Lower lobe of right lung (tissue), 2 donors: Measurements from ENCODE around the gene OPTC. TPM values are rescaled to one million over a fixed set of nuclear protein-coding genes. Genes with fewer than 3 reads are reported as not detected.

Source experiments
- ATAC-seq, 2 donors: fragments of 200-7000 bp; cut with Tn5 transposase; one replicate each; pipeline ENCODE4 v1.9.1; 2020 to 2022; ENCODE audit warnings: mild to moderate bottlenecking in 2 of 2, moderate library complexity in 2 of 2
- DNase-seq: peaks from one replicate; pipeline ENCODE4 v3.0.0-alpha.2; 2020
- H3K27ac ChIP-seq: fragments of 200-600 bp; one replicate; pipeline ENCODE4 v1.8.0; 2022
- H3K27me3 ChIP-seq: fragments of 200-600 bp; one replicate; pipeline ENCODE4 v1.8.0; 2022; ENCODE audit warnings: low read depth
- H3K36me3 ChIP-seq: fragments of 200-600 bp; one replicate; pipeline ENCODE4 v1.8.0; 2022; ENCODE audit warnings: mild to moderate bottlenecking
- H3K4me1 ChIP-seq: fragments of 200-600 bp; one replicate; pipeline ENCODE4 v1.8.0; 2022
- H3K4me3 ChIP-seq: fragments of 200-600 bp; one replicate; pipeline ENCODE4 v1.8.0; 2022; ENCODE audit warnings: mild to moderate bottlenecking
- H3K9me3 ChIP-seq: fragments of 200-600 bp; one replicate; pipeline ENCODE4 v1.8.0; 2022
- intact Hi-C: fragments of 100-400 bp; cut with DNase I; formaldehyde crosslinking; loops from one replicate; pipeline ENCODE4 v1.11.0; 2022
- total RNA-seq: library from RNA; stranded (reverse); fragmentation: NEBNext Ultra II Directional; extraction: Animal tissue kit (Norgen Biotek cat#: 25700); gene quantifications from one replicate; pipeline ENCODE4 v1.2.1, GENCODE V29; 2021
- TF ChIP-seq, protein P1 (sequence below): fragments of 200-600 bp; IDR thresholded peaks from one replicate; pipeline ENCODE4 v1.8.0; 2022; ENCODE audit warnings: antibody characterized with exemption, mild to moderate bottlenecking
- donor health status: DM: no; HTN: yes; CAD: no; lungs with severe emphysema.

The OPTC gene
- total RNA-seq, 1 donor from 2014 or later: not detected

DNA sequence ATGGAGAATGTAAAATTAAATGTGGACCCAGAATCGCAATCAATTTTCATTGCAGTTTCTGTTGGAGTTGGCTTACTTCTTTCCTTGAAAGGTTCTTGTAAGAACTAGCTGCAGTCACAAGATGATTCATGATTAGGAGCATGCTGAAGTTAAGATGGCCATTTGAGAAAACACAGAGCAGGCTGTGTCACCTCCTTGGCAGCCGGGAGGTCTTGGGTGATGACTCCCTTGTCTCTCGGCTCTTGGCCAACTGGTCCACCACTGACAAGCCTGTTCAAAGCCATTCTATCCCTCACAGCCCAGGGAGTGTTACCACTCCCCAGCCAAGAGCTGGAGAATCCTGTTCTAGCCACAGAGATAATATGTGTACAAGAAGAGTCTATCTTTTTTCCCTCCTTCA is 40.6 kb downstream of the OPTC start:
- Histone ChIP-seq H3K9me3 (no peaks in the 10 kb centered on the region), H3K4me3 (no peak overlapping the region), H3K4me1 (peaks cover 31% of the 10 kb centered on the region), H3K27me3 (no peaks in the 10 kb centered on the region), H3K27ac (peak overlapping the region; percentile 18), H3K36me3 (no peaks in the 10 kb centered on the region)
- intact Hi-C loops: no loop called here
- TF ChIP-seq, protein P1, sequence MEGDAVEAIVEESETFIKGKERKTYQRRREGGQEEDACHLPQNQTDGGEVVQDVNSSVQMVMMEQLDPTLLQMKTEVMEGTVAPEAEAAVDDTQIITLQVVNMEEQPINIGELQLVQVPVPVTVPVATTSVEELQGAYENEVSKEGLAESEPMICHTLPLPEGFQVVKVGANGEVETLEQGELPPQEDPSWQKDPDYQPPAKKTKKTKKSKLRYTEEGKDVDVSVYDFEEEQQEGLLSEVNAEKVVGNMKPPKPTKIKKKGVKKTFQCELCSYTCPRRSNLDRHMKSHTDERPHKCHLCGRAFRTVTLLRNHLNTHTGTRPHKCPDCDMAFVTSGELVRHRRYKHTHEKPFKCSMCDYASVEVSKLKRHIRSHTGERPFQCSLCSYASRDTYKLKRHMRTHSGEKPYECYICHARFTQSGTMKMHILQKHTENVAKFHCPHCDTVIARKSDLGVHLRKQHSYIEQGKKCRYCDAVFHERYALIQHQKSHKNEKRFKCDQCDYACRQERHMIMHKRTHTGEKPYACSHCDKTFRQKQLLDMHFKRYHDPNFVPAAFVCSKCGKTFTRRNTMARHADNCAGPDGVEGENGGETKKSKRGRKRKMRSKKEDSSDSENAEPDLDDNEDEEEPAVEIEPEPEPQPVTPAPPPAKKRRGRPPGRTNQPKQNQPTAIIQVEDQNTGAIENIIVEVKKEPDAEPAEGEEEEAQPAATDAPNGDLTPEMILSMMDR: no peak
- no peak for ATAC-seq
- DNase-seq: no peak

DNA sequence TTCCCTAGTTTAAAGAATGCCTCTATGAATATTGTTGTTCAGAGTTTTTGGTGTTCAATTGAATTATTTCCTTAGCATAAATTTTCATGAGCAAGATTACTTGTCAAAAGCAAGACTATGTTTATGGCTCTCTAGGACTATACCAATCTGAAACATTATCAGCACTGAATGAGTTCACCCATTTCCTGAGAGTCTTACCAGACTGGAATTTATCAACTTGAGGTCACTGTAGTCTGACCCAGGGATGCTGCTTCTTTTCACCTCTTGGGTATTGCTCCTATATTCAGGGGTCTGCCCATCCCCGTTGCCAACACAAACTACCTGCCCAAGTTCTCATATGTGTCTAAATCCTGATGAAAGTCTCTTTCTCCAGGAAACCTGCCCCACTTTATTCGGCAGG is 42.6 kb downstream of the OPTC start:
- H3K4me1 ChIP-seq: peaks cover 31% of the 10 kb centered on the region
- ATAC-seq (peak; percentile 56 to 64), DNase-seq (no peak)
- H3K9me3 ChIP-seq: no peaks in the 10 kb centered on the region
- no peak overlapping the region for H3K4me3 ChIP-seq
- TF ChIP-seq, protein P1: no peak
- no peaks in the 10 kb centered on the region for H3K27me3 ChIP-seq
- intact Hi-C loops: no loop called here
- H3K36me3 ChIP-seq: no peaks in the 10 kb centered on the region
- H3K27ac ChIP-seq: peak overlapping the region; percentile 51

DNA sequence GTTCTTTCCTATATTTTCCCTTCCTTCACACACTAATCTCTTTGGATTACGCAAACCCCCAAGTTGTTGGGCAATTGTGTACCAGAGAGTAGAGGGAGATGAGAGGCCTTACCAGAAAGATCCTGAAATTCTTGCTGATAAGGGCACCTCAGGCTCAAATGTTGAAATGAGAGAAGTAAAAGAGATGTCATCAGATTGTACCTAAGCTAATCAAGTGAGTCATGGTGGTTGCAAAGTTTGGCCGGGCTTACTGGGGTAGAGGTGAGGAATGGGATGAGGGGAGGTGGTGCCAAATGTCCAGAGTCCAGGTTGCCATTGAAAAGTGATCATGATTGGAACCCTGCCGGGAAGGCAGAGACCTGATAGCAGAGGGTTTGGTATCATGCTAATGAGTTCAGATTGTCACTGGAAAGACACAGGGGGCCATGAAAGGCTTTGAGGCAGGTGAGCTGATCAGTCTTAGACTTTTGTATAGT is 43.1 kb downstream of the OPTC start:
- intact Hi-C loops: no loop called here
- H3K4me3 ChIP-seq: no peak overlapping the region
- H3K4me1 ChIP-seq: peaks cover 31% of the 10 kb centered on the region
- ATAC-seq (peak; percentile 84 to 89), DNase-seq (peak; percentile 50)
- H3K27me3 ChIP-seq: no peaks in the 10 kb centered on the region
- no peaks in the 10 kb centered on the region for H3K9me3 ChIP-seq
- H3K36me3 ChIP-seq: no peaks in the 10 kb centered on the region
- TF ChIP-seq, protein P1: no peak
- H3K27ac ChIP-seq: peak overlapping the region; percentile 69

DNA sequence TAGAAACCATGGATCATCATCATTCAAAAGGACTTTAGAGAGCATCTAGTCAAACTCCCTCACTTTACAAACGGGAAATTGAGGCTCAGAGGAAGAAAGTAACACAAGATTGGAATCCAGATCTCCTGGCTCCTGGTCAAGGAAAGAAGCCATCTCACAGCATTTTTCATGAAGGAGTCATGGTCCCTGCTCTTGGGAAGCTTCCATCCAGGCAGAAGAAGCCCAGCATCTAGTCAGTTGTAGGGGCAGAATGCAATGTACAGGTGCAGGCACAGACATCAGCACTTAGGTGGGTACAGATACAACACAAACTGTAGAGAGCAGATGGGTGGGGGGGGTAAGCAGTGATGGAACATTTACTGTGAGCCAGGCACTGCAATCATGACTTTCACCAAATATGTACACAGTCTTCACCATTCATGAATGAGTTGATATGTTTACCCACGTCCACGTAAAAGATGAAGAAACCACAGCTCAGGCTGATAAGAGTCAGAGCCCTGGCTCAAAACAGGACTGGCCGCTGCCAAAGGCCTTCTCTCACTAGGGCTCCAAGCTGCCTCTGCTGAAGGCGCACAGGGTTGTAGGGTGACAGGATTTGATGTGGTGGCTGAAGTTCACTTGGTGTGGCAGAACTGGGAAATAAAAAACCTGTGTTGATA is 44.0 kb downstream of the OPTC start:
- H3K4me3 ChIP-seq: no peak overlapping the region
- ATAC-seq: peak; percentile 86
- H3K4me1 ChIP-seq: peaks cover 31% of the 10 kb centered on the region
- H3K27me3 ChIP-seq: no peaks in the 10 kb centered on the region
- TF ChIP-seq, protein P1: no peak
- peak; percentile 64 for DNase-seq
- no peaks in the 10 kb centered on the region for H3K36me3 ChIP-seq
- peak overlapping the region; percentile 69 for H3K27ac ChIP-seq
- no peaks in the 10 kb centered on the region for H3K9me3 ChIP-seq
- intact Hi-C loops: no loop called here

DNA sequence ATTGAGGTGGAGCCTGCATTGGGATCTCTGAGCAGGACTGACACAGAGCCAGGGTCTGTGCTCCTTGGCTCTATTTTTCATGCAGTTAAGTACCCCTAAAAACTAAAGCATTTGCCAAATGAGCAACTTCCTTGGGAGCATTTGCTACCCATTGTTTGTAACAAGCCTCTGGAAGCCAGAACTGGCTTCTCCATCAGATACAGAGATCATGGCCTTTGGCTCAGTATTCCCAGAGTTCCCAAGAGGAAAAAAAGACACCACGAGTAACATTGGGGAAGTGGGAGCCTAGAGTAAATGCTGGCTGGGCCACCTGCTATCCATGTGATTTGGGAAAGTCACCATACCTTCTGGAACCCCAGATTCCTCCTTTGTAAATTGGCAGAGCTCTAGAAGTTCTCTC is 44.8 kb downstream of the OPTC start:
- H3K4me1 ChIP-seq: peaks cover 31% of the 10 kb centered on the region
- no peak for DNase-seq
- no peak for ATAC-seq
- TF ChIP-seq, protein P1: no peak
- H3K27me3 ChIP-seq: no peaks in the 10 kb centered on the region
- no peaks in the 10 kb centered on the region for H3K36me3 ChIP-seq
- H3K4me3 ChIP-seq: no peak overlapping the region
- H3K9me3 ChIP-seq: no peaks in the 10 kb centered on the region
- intact Hi-C loops: no loop called here
- peak overlapping the region; percentile 69 for H3K27ac ChIP-seq
